HEK293T (cell line): ENCODE data around the gene PAQR8.

Source experiments
- FOXM1 ChIP-seq: fragments of 450-650 bp; IDR thresholded peaks from 2 replicates; pipeline ENCODE4 v1.6.1; 2017; ENCODE audit warnings: mild to moderate bottlenecking, borderline replicate concordance
- HDGF ChIP-seq: fragments of 450-650 bp; IDR thresholded peaks from 2 replicates; pipeline ENCODE4 v1.6.1; 2017; ENCODE audit warnings: antibody characterized with exemption, borderline replicate concordance
- NFRKB ChIP-seq: fragments of 450-650 bp; IDR thresholded peaks from 2 replicates; pipeline ENCODE4 v1.6.1; 2016; ENCODE audit warnings: mild to moderate bottlenecking, moderate library complexity
- PKNOX1 ChIP-seq: fragments of 450-650 bp; IDR thresholded peaks from 2 replicates; pipeline ENCODE4 v1.6.1; 2016
- SP1 ChIP-seq: fragments of 450-650 bp; IDR thresholded peaks from 2 replicates; pipeline ENCODE4 v1.6.1; 2017
- SUZ12 ChIP-seq: fragments of 450-650 bp; IDR thresholded peaks from 2 replicates; pipeline ENCODE4 v1.6.1; 2016; ENCODE audit warnings: mild to moderate bottlenecking
- ZNF384 ChIP-seq: fragments of 450-650 bp; IDR thresholded peaks from 2 replicates; pipeline ENCODE4 v1.6.1; 2016

GRCh38 chr6:52424513-52424912, 62.6 kb downstream of the PAQR8 start:
- TF ChIP-seq SP1: no peak
- no peak for TF ChIP-seq SUZ12
- no peak for TF ChIP-seq PKNOX1
- TF ChIP-seq FOXM1: no peak
- TF ChIP-seq HDGF: no peak
- no peak for TF ChIP-seq NFRKB
- no peak for TF ChIP-seq ZNF384
